Measurements from ENCODE around the gene LMTK3. TPM values are rescaled to one million over a fixed set of nuclear protein-coding genes. Genes with fewer than 3 reads are reported as not detected.

Gene LMTK3
- total and polyA plus RNA-seq, 2 of the 13 experiments (the other 11 are each of a cell fraction or from before 2014, with no cell fraction given), result 0.18 to 0.29 TPM

DNA sequence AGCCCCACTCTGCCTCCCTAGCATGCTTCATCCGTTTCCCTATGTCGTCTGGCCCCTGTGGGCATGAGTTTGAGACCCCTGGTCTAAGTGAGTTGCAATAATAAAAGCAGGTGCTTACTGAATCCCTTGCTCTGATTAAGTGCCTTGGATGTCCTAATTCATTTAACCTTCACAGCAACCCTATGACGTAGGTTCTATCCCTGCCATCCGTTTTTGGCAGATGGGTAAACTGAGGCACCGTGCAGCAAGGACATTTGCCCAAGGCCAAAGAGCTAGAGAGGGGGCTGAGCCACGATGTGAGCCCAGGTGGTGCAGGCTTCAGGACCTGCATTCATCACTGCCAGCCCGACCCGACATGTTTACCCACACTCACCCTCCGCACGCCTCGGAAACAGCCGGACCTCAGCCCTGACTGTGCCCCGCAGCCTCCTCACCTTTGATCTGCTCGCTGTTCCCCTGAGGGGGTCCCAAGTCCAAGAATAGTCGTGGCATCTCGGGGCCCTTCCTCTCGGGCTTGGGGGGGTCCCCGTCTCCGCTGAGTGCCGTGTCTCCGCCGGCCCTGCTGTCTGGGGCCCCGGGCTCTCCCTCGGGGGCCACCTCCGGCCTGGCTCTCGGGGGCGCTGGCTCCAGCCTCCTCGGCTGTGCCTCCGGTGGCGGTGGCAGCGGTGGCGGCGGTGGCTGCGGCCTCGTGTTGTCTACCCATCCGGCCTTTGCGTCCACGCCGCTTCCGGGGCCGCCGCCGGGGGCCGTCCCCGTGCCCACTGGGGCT lies 14.5 kb downstream of the LMTK3 start (continued):
- no peak for TF ChIP-seq ETV6 (CRISPR knock-in tag; conservative IDR thresholded peaks at IDR 0.05)
- no peak for TF ChIP-seq FOXA1 (IDR thresholded peaks at IDR 0.05)
- TF ChIP-seq FOXA1 (CRISPR knock-in tag; IDR thresholded peaks at IDR 0.05), result peak; percentile 81
- TF ChIP-seq, protein P1, sequence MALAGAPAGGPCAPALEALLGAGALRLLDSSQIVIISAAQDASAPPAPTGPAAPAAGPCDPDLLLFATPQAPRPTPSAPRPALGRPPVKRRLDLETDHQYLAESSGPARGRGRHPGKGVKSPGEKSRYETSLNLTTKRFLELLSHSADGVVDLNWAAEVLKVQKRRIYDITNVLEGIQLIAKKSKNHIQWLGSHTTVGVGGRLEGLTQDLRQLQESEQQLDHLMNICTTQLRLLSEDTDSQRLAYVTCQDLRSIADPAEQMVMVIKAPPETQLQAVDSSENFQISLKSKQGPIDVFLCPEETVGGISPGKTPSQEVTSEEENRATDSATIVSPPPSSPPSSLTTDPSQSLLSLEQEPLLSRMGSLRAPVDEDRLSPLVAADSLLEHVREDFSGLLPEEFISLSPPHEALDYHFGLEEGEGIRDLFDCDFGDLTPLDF (CRISPR knock-in tag; IDR thresholded peaks at IDR 0.05), result no peak
- TF ChIP-seq MIER2 (CRISPR knock-in tag; IDR thresholded peaks at IDR 0.05), result no peak
- TF ChIP-seq, protein P2, sequence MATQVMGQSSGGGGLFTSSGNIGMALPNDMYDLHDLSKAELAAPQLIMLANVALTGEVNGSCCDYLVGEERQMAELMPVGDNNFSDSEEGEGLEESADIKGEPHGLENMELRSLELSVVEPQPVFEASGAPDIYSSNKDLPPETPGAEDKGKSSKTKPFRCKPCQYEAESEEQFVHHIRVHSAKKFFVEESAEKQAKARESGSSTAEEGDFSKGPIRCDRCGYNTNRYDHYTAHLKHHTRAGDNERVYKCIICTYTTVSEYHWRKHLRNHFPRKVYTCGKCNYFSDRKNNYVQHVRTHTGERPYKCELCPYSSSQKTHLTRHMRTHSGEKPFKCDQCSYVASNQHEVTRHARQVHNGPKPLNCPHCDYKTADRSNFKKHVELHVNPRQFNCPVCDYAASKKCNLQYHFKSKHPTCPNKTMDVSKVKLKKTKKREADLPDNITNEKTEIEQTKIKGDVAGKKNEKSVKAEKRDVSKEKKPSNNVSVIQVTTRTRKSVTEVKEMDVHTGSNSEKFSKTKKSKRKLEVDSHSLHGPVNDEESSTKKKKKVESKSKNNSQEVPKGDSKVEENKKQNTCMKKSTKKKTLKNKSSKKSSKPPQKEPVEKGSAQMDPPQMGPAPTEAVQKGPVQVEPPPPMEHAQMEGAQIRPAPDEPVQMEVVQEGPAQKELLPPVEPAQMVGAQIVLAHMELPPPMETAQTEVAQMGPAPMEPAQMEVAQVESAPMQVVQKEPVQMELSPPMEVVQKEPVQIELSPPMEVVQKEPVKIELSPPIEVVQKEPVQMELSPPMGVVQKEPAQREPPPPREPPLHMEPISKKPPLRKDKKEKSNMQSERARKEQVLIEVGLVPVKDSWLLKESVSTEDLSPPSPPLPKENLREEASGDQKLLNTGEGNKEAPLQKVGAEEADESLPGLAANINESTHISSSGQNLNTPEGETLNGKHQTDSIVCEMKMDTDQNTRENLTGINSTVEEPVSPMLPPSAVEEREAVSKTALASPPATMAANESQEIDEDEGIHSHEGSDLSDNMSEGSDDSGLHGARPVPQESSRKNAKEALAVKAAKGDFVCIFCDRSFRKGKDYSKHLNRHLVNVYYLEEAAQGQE (IDR thresholded peaks at IDR 0.05; ENCODE audit: borderline replicate concordance in 1 of 2, low read depth in 1 of 2, low read length in 2 of 2), result no peak
- TF ChIP-seq RARA (CRISPR knock-in tag; IDR thresholded peaks at IDR 0.05), result peak; percentile 31
- no peak for TF ChIP-seq MTF2 (CRISPR knock-in tag; IDR thresholded peaks at IDR 0.05; ENCODE audit: borderline replicate concordance)
- no peak for TF ChIP-seq ZNF317 (CRISPR knock-in tag; IDR thresholded peaks at IDR 0.05)
- TF ChIP-seq CHCHD3 (CRISPR knock-in tag; IDR thresholded peaks at IDR 0.05), result no peak
- no peak for TF ChIP-seq ZNF720 (CRISPR knock-in tag; IDR thresholded peaks at IDR 0.05)
- TF ChIP-seq, protein P3, sequence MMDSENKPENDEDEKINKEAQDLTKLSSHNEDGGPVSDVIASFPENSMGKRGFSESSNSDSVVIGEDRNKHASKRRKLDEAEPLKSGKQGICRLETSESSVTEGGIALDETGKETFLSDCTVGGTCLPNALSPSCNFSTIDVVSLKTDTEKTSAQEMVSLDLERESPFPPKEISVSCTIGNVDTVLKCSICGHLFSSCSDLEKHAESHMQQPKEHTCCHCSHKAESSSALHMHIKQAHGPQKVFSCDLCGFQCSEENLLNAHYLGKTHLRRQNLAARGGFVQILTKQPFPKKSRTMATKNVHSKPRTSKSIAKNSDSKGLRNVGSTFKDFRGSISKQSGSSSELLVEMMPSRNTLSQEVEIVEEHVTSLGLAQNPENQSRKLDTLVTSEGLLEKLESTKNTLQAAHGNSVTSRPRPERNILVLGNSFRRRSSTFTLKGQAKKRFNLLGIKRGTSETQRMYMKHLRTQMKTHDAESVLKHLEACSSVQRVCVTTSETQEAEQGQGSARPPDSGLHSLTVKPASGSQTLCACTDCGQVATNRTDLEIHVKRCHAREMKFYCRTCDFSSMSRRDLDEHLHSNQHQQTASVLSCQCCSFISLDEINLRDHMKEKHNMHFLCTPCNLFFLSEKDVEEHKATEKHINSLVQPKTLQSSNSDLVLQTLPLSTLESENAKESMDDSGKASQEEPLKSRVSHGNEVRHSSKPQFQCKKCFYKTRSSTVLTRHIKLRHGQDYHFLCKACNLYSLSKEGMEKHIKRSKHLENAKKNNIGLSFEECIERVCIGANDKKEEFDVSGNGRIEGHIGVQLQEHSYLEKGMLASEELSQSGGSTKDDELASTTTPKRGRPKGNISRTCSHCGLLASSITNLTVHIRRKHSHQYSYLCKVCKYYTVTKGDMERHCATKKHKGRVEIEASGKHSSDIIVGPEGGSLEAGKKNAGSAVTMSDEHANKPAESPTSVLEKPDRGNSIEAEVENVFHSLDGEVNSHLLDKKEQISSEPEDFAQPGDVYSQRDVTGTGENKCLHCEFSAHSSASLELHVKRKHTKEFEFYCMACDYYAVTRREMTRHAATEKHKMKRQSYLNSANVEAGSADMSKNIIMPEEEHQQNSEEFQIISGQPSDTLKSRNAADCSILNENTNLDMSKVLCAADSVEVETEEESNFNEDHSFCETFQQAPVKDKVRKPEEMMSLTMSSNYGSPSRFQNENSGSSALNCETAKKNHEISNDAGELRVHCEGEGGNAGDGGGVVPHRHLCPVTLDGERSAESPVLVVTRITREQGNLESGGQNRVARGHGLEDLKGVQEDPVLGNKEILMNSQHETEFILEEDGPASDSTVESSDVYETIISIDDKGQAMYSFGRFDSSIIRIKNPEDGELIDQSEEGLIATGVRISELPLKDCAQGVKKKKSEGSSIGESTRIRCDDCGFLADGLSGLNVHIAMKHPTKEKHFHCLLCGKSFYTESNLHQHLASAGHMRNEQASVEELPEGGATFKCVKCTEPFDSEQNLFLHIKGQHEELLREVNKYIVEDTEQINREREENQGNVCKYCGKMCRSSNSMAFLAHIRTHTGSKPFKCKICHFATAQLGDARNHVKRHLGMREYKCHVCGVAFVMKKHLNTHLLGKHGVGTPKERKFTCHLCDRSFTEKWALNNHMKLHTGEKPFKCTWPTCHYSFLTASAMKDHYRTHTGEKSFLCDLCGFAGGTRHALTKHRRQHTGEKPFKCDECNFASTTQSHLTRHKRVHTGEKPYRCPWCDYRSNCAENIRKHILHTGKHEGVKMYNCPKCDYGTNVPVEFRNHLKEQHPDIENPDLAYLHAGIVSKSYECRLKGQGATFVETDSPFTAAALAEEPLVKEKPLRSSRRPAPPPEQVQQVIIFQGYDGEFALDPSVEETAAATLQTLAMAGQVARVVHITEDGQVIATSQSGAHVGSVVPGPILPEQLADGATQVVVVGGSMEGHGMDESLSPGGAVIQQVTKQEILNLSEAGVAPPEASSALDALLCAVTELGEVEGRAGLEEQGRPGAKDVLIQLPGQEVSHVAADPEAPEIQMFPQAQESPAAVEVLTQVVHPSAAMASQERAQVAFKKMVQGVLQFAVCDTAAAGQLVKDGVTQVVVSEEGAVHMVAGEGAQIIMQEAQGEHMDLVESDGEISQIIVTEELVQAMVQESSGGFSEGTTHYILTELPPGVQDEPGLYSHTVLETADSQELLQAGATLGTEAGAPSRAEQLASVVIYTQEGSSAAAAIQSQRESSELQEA (CRISPR knock-in tag; IDR thresholded peaks at IDR 0.05; ENCODE audit: not compliant biosample characterization), result peak; percentile 34
- no peak for TF ChIP-seq NFIC (IDR thresholded peaks at IDR 0.05; ENCODE audit: low read length)
- TF ChIP-seq ZEB1 (IDR thresholded peaks at IDR 0.05; ENCODE audit: insufficient replicate concordance, low read depth), result no peak
- no peak for TF ChIP-seq KLF15 (CRISPR knock-in tag; IDR thresholded peaks at IDR 0.05; ENCODE audit: borderline replicate concordance)
- TF ChIP-seq SP4 (CRISPR knock-in tag; IDR thresholded peaks at IDR 0.05), result no peak
- no peak for TF ChIP-seq MBNL3 (CRISPR knock-in tag; conservative IDR thresholded peaks at IDR 0.05)
- no peak for TF ChIP-seq PAX8 (CRISPR knock-in tag; IDR thresholded peaks at IDR 0.05; ENCODE audit: borderline replicate concordance)

Data from HepG2 (cell line).